Activated CD4-positive, CD25-positive, alpha-beta regulatory T cell treated with anti-CD3 and anti-CD28 coated beads, Interleukin-2, amount 50 U/mL, for 72 hours (primary cell): Measurements from ENCODE around the gene ZCCHC14.

Source experiments
- DNase-seq: peaks from one replicate; pipeline ENCODE4 v3.0.0; 2021

The ZCCHC14 gene

DNA sequence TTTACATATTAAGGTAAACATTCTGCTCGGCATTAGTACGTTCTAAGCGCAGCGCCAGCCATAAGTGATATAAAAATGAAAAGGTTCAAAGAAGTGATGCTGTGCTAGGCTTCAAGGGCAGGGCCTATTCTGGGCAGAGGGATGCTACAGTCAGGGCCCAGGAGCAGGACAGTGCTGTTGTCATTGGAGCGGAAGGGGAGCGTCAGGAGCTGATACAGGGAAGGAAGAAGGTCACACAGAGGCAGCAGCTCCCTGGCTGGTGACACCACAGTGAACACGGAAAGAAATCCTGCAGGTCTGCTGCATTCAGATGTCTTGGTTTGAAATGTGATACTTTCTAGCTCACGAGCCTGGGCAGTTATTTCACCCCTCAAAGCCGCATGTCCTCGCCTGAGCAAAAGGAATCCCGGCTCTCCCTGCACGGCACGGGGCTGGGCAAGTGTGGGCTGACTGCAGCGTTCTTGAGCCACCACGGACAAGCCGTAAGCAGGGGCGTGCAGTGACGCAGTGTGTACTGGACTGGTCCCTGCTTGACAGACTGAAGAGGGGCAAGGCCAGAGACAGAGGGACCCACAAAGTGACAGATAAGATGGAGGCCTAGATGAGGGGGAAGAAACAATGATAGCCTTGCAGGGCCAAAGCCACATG lies 41.1 kb downstream of the ZCCHC14 start:
- DNase-seq, result no peak

DNA sequence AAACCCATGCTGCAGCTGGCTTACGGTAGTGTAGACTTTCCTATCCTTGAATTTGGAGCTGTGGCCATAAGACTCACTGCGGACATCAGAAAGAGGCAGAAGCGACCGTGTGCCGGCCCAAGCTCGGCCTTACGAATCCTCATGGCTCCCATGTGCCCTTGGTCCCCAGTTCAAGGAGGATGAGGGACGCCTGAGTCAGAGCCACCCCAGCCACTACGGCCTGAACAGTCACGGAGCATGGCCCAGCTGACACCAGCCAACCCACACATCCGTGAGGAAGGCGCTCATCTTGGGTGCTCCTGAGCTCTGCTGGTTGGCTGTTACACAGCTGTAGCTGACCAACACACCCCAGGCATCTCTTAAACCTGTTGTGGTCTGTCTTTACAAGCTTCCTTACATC lies 44.0 kb downstream of the ZCCHC14 start:
- no peak for DNase-seq

DNA sequence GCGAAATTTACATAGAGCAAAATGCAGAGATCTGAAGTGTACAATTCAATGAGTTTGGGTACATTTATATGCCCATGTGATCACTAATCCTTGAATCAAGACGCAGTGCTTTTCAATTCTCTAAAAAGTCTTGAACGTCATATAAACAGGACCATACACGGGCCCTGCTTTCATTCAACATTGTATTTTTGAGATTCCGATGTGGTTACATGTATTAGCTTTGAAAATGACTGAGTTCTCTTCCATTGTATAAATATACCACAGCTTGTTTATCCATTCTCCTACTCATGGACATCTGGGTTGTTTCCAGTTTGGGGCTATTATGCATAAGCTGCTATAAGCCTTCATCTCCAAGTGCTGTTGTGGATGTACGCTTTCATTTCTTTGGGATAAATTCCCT lies 45.5 kb downstream of the ZCCHC14 start:
- no peak for DNase-seq

DNA sequence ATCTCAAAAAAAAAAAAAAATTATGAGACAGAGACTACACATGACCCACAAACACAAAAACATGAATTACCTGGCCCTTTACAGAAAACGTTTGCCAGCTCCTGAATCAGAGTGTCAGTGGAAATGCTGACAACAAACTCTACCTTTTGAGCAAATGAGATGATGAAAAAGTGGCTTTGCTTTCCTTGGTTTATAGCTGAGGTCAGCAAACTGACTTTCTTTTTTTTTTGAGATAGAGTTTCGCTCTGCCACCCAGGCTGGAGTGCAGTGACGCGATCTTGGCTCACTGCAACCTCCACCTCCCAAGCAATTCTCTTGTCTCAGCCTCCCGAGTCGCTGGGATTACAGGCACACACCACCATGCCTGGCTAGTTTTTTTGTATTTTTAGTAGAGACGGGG lies 46.3 kb downstream of the ZCCHC14 start:
- no peak for DNase-seq

DNA sequence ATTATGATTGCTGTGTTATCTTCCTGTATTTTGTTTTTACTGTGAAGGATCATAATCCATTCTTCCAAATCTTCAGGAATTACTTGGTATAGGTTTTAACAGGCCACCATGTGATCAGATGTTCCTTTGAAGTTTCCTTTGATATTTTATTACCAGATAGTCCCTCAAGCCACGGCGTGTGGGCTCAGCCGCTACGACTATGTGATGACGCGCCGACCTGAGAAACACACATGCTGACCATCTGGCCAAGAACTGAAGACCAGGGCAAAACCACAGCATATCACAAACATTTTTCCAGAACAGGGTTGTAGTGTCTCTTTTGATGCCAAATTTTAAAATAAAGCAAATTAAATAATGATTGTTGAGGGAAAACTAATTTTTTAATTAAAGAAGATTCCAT lies 47.3 kb downstream of the ZCCHC14 start:
- no peak for DNase-seq

DNA sequence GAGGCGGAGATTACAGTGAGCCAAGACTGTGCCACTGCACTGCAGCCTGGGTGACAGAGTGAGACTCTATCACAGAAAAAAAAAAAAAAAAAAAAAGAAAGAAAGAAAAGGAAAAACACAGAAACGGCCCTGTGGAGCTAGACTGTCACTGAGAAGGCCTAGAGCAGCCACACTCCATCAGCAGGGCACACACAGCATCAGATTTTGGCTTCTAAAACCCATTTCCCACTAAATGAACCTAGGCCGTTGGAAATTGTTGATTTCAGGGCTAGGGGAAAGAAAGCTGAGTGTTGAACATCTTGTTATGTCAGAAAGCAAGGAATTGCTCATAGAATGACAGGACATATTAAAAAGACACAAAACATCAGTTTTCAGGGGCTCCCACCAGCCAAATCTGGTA lies 48.9 kb downstream of the ZCCHC14 start:
- DNase-seq, result no peak

DNA sequence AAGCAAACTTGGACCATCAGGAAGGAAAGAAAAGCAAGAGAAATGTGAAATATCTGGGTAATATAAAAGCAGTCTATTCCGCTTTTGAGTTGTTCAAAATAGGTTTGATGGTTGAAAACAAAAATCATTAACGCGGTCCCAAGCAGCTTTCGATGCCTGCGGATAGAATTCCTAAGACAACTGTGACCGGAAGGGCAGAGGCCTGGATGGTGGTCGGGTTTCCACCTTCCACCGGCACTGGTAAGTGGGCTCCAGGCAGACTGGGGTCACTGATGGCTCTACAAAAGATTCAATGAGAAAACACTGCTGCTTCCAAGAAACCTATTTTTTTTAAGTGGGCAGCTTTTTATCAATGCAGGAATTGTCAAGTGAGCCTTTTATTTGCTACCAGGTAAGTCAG lies 49.8 kb downstream of the ZCCHC14 start:
- no peak for DNase-seq

DNA sequence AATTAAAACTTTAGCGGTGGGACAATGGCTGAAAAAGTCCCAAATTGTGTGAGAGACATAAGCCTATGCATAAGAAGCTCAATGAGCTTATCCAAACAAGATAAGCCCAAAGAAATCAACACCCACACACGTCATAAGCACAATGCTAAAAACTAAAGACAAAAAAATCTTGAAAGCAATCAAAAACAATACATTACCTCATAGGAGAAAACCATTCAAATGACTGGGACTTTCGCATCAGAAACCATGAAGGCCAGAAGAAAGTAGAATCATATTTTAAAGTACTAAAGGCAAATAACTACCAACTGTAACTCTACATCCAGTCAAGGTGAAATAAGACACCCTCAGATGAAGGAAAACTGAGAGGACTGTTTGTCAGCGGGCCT lies 50.2 kb downstream of the ZCCHC14 start:
- no peak for DNase-seq

DNA sequence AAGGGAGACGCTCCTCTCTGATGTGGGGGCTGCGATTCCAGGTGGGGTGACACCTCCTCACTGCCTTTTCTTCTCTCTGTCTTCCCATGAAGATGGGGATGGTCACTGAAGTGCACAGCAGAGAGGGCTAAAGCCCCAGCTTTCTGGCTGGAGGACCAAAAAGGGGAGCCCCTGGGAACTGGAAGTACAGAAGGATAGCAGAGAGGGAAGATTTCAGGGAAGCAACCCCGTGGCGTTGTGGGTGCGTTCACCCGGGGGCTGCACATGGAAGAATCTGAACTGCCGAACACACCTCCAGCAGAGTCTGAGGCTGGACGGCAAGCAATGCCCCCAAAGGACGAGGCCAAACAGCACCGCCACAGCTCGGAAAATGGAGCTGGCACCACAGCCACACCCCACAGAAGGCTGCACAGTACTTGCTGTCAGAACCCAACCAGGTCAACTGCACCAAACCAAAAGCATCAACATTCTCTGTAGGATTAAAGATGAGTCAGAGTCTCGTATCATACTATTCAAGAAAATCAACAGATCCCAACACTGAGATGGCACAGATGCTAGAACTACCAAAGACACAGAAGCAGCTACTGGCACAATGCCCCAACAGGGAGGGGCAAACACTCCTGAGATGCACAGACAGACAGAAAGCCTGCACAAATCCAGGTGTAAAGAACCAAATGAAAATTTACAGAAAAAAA lies 50.8 kb downstream of the ZCCHC14 start:
- DNase-seq, result no peak

DNA sequence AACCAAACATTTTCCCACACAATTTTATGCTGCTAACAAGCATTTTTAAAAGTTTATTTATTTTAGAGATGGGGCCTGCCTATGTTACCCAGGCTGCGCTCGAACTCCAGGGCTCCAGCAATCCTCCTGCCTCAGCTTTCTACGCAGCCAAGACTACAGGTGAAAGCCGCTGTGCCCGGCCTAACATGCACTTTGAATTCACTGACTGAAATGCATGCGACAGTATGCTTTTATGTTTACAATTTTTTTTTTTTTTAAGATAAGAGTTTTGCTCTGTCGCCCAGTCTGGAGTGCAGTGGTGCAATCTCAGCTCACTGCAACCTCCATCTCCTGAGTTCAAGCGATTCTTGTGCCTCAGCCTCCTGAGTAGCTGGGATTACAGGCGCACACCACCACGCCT lies 52.9 kb downstream of the ZCCHC14 start:
- DNase-seq, result no peak

DNA sequence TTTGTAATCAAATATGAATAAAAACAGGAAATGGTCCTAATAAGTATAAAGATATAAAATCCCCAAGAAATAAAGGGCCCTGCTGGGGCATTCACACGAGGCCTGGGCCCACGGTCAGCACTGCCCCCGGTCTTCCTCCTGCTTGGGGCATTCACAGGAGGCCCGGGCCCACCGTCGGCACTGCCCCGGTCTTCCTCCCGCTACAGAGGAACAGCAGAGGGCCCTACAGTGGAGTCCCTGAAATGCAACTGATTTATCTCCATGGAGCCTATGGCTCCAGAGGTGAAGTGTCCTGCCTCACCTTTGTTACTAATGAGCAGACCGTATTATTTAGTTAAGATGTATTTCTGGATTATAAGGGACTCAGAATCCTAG lies 54.2 kb downstream of the ZCCHC14 start:
- no peak for DNase-seq

DNA sequence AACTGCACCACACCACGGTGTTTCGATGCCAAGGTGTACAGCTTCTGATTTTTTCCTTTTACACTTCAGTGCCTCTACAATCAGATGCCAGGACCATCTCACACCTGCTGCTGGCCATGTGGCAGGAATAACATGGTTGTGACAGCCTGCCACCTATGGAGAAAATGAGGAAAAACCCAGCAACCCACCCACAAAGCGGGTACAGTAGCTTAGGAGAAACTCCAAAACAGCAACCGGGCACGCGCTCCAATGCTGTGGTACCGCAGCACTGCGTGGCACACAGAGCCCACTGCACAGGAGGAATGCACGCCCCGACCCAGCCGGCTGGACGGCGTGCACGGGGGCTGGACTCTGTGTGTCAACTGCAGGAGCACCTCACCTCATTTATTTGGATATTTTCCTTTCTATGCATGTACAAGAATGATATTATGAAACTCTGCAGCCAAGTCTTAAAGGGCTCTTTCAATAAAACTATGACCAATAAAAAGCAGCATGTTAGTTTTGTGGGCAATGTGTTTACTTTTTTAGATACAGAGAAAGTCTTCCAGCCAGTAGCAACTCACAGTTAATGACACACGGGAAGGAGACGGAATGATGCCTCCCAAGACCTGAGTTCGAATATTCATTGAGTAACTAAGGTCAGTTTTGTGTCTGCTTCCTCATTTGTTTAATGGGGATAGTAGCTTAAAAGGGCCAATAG lies 54.8 kb downstream of the ZCCHC14 start:
- DNase-seq, result no peak

DNA sequence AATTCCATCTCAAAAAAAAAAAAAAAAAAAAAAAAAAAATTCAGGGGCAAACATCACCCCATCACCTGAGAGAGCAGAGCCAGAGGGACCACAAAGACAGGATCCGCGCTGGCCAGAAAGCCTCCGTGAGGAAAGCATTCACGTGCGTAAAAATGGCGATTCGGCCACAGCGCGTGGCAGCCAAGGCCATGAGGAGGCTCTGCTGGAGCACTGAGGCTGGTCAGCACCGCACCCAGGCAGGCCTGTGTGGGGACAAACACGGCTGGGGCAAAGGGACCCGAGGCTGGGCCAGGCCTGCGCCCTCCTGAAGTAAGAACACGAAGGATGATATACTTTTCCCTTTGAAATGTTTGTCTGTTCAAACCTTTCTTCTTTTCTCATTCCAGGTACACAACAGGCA lies 55.5 kb downstream of the ZCCHC14 start:
- DNase-seq, result no peak

DNA sequence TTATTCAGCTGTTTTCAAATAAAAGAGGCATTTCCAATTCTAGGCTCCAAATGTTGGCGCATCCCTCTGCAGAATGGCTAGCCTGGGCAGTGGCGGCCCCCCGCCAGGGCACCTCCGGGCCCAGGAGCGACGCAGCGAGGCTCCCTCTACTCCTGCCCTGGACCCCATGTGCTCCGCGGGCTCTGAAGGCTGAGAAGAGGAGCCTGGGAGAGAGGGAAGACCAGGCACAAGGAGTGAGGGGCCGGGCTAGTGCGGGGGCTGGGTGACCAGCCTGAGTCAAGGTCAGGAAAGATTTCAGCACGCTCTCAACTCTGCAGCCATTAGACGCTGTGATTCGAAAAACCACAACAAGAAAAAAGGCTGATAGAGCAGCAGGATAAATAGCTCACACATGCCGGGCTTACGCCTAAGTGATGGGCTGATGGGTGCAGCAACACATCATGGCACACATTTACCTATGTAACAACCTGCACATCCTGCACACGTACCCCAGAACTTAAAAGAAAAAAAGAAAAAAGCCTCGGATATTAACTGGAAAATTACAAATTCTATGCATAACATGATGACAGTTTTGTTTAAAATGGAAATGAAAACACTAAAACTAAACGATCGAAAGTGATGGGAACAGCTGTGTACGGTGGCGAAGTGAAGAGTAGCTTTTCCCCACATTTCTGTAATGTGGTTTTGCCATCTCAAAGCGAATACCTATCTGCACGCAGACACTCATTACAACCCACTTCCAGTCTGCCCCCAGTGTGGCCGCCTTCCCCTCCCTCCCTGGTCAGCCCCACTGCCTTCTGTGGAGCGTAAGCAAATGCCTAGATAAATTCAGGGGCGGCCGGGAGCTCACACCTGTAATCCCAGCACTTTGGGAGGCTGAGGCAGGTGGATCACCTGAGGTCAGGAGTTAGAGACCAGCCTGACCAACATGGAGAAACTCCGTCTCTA lies 56.3 kb downstream of the ZCCHC14 start:
- no peak for DNase-seq

DNA sequence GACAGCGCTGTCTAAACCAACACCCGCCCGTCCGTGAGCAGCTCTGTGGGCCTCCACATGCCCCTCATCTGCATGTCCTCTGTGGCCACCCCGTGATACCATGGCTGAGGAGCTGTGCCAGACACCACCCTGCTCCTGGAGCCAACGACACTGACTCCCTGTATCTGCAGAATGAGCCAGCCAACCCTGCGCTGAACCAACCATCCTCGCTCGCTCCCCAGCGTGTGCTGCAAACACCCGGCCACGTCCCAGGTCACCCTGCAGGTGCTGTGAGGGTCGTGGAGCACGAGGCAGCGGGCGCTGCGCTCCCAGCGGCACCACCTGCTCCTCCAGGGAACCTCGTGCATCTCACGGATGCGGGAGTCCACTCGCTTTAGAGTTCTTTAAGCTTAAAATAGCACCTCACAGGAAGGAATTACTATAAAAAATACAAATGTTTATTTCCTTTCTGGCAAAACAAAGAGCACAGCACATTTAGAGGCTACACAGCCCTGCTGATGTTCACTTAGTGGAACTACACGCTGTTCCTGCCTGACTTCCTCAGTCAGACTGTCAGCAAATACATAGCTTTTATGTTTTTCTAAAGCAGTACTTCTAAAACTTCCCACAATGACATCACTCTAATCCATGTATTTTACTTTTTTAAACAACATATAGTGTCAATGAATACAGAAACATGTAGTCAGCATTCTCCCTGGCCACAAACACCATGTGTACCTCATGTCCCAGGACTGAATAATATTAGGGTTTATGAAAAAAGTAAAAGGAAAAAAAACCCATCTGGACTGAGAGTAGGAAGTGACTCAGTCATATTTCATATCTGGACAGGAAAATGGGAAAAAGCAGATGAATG lies 57.2 kb downstream of the ZCCHC14 start:
- DNase-seq, result no peak

DNA sequence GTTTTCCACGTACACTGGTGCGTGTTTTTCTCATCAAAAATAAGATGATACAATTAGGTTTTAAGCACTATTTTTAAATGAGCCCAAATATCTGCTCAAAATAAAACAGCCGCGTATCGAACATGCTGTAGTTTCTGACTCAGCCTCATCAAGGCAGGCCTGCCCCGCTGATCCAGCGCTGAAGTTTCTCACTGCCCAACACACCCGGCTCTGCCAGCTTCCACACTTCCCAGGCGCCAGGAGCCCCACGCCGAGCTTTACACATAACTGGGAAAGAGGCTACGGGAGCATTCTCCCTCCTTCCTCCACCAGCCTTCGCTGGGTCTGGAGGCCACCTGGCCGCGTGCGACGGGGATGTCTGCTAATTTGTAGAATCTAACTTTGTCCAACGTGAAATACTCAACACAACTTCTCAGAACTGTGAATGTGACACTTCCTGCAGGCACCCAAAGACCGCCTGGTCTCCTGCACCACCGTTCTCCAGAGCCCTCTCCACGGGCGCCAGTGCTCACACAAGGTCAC lies 58.6 kb downstream of the ZCCHC14 start:
- DNase-seq, result no peak

DNA sequence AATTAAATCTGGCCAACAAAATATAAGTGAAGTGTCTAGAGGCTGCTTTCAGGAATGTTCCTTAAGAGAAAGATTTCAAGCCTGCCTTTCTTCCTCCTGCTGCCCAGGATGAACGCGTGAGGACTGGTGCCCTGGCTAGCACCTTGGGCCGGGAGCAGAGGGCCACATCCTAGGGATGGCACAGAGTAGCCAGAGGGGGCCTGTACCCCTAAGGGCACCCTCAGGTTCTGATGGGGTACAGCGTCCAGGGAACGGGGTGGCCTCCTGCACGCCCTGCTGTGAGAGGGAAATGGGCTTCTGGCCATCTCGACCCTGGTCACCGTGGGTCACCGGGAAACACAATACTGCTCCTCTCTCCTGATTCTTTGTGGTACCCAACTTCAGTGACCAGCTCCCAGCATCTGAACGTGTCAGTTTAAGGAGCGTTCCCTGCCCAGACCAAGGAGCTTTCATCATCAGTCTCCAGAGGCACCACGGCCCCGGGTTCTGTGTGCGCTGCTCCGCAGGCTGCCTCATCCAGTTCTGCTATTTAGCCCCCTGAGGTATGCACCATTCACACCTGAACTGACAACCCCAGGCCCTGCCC lies 60.4 kb downstream of the ZCCHC14 start:
- DNase-seq, result no peak

DNA sequence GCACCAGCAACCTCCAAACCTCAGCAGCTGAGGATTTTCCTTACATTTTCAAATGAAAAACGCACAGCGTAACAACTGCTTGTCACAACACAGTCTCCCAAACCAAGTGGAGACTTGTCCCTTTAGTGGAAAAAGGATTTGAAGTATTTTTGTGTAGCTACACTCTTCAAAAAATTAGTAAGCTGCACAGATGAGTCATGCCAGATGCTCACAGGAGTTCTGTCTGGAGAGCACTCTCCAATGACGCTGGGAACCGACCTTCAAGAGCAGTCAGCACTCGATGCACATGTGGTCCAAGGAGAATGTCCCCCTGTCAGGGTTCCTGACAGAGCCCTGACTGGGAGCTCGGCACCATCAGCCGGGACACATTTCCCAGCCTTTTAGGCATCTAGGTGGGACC lies 60.9 kb downstream of the ZCCHC14 start:
- no peak for DNase-seq

DNA sequence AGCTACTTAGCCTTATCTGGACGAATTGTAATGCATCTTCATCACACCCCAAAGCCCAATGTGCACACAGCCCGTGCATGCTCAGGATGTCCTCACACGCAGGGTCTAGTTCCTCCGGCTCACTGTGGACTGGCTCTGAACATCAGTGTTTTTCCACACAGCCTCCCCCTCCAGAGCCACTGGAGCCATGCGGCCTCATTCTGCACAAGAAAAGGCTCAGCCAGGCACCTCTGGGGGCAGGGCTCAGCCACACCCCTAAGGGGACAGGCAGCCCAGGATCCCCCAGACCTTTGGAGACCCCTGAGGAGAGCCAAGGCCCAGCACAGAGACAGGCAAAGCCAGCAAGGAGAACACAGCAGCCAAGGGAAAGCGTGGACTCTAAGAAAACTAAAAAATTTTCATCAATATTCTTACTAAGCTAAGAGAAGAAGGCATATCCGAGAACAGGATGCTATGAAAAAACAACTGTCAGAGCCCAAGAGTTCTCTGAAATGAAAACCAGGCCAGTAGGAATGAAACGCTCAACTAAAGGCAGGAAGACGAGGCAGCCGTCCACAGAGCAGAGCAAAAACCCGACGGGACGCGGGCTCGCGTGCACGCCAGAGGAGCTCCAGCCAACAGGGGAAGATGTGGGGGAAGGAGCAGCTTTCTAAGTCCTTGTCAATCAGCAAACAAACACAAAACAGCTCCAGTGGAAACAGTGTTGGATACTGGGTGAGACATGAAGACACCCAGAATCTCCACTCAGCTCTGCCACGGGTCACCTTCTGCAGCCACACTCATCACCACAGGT lies 66.2 kb downstream of the ZCCHC14 start:
- DNase-seq, result no peak

DNA sequence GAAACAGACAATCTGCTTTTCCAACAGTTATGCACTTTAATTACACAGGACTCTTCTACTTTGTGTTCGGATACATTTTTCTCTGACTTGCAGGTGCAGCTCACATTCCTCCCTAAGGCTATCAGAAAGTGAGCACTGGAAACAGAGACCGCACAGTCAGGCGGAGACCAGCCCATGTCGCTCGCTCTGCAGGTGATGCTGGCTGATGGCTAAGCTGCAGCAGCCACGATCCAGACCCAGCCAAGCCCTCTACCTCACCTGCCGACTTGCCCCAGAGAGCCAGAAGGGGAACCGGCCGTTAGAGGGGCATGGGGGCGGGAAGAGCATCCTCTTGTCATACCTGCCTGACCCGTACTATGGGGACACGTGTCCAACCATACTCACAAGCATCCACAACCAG lies 66.9 kb downstream of the ZCCHC14 start:
- DNase-seq, result no peak

DNA sequence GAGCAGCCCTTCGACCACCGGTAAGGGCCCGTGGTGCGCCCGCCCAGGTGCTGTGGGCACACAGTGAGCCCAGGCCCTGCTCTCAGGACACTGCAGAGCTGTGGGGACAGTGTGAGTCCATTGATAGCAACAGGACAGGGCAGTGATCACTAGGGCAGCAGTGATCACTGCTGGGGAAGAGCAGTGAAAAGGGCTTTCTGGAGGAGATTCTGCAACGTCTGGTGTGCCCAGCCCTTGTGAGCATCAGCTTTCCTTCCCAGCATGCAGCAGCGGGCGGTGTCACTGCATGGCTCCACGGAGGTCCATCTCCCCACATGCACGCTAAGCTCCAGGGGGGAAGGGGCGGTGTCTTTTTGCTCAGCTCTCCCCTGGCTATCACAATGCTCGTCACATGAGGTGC lies 68.6 kb downstream of the ZCCHC14 start:
- DNase-seq, result no peak
